Duodenal mucosa (tissue), 2 donors: ENCODE measurements around the gene PPM1J.

Source experiments
- H3K27ac ChIP-seq: one replicate; pipeline ENCODE4 v1.7.0; 2013; ENCODE audit warnings: low read depth, low read length
- H3K27me3 ChIP-seq, 2 donors: one replicate each; pipeline ENCODE4 v1.7.0; 2013; ENCODE audit warnings: low read length in 2 of 2, control low read depth in 1 of 2; ENCODE audit not compliant: insufficient read depth in 2 of 2, control insufficient read depth in 1 of 2
- H3K36me3 ChIP-seq, 2 donors: one replicate each; pipeline ENCODE4 v1.7.0; 2013; ENCODE audit warnings: low read length in 2 of 2, control low read depth in 1 of 2; ENCODE audit not compliant: insufficient read depth in 2 of 2, control insufficient read depth in 1 of 2
- H3K4me1 ChIP-seq, 2 donors: one replicate each; pipeline ENCODE4 v1.7.0; 2013; ENCODE audit warnings: low read length in 2 of 2, control low read depth in 1 of 2; ENCODE audit not compliant: insufficient read depth in 2 of 2, control insufficient read depth in 1 of 2
- H3K4me3 ChIP-seq, 2 donors: one replicate each; pipeline ENCODE4 v1.7.0; 2013; ENCODE audit warnings: low read length in 2 of 2, low read depth in 1 of 2
- H3K9ac ChIP-seq, 2 donors: one replicate each; pipeline ENCODE4 v1.7.0; 2013; ENCODE audit warnings: low read length in 2 of 2, low read depth in 1 of 2
- H3K9me3 ChIP-seq, 2 donors: one replicate each; pipeline ENCODE4 v1.7.0; 2013; ENCODE audit warnings: low read length in 2 of 2, control low read depth in 1 of 2; ENCODE audit not compliant: control insufficient read depth in 1 of 2

The PPM1J gene, protein sequence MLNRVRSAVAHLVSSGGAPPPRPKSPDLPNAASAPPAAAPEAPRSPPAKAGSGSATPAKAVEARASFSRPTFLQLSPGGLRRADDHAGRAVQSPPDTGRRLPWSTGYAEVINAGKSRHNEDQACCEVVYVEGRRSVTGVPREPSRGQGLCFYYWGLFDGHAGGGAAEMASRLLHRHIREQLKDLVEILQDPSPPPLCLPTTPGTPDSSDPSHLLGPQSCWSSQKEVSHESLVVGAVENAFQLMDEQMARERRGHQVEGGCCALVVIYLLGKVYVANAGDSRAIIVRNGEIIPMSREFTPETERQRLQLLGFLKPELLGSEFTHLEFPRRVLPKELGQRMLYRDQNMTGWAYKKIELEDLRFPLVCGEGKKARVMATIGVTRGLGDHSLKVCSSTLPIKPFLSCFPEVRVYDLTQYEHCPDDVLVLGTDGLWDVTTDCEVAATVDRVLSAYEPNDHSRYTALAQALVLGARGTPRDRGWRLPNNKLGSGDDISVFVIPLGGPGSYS

GRCh38 chr1:112715264-112716053 is at the start of gene PPM1J:
TSS of gene PPM1J (minus strand) at chr1:112715332. CDS start at chr1:112715301, 31 bp downstream.
- Histone ChIP-seq H3K9ac (peak within 1 kb of the TSS; percentile 59 to 82), H3K27ac (peak within 1 kb of the TSS; percentile 22), H3K9me3 (no peaks in the 10 kb centered on the region), H3K36me3 (no peaks in the 10 kb centered on the region), H3K27me3 (peaks cover 6 to 14% of the 10 kb centered on the region in 2 donors), H3K4me1 (peaks cover 18 to 21% of the 10 kb centered on the region in 2 donors), H3K4me3 (peak within 1 kb of the TSS; percentile 77 to 79)

- no peak overlapping the region for H3K4me3 ChIP-seq
- H3K9ac ChIP-seq, result no peak overlapping the region
- H3K4me1 ChIP-seq, result no peaks in the 10 kb centered on the region
- H3K9me3 ChIP-seq, result no peaks in the 10 kb centered on the region
- H3K27ac ChIP-seq, result no peak overlapping the region
- peaks cover 0 to 4% of the 10 kb centered on the region in 2 donors for H3K27me3 ChIP-seq
- no peaks in the 10 kb centered on the region for H3K36me3 ChIP-seq
Measured at GRCh38 chr1:112762541-112763500, 47.7 kb upstream of the PPM1J start.

DNA sequence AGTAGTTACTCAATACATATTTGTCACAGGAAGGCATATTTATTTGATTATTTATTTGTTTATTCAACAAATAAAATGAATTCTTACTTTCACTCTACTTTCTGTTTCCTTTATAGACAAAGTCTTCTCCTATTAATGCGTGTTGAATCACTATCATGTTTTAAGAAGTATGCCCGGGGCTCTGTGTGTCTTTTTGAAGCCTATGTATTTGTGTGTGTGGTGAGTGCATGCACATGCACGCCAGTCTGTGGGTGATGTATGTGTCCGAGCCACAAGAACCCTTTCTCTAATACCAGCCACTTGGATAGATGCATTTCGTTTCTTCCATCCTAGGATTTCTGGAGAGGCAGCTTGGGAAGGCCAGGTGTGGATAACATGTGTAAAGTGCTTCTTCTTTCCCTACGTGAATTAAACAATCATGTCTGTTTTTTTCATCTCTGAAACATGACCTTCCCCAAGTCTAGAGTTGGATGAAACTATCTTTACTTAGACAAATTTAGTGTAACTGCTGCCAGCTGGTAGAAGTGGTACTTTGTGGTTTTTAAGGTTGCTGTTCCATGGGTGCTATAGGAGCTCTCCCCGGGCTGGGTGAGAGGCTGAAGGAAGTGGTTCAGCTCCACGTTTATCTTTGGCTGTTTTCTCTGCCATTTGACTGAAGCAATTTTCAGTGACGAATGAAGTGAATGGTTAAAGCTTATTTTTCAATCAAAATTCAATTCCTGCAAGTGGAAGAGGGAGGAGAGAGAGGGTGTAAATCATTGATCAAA is 46.8 kb upstream of the PPM1J start:
- no peak overlapping the region for H3K9ac ChIP-seq
- H3K36me3 ChIP-seq, result no peaks in the 10 kb centered on the region
- no peaks in the 10 kb centered on the region for H3K4me1 ChIP-seq
- H3K27me3 ChIP-seq, result peaks cover 4 to 5% of the 10 kb centered on the region in 2 donors
- no peaks in the 10 kb centered on the region for H3K9me3 ChIP-seq
- H3K27ac ChIP-seq, result no peak overlapping the region
- H3K4me3 ChIP-seq, result no peak overlapping the region

GRCh38 chr1:112759228-112759627 is 44.1 kb upstream of the PPM1J start:
- H3K27me3 ChIP-seq, result peaks cover 4 to 5% of the 10 kb centered on the region in 2 donors
- no peak overlapping the region for H3K27ac ChIP-seq
- no peaks in the 10 kb centered on the region for H3K36me3 ChIP-seq
- no peak overlapping the region for H3K9ac ChIP-seq
- no peak overlapping the region for H3K4me3 ChIP-seq
- H3K4me1 ChIP-seq, result no peaks in the 10 kb centered on the region
- H3K9me3 ChIP-seq, result peaks cover 0 to 5% of the 10 kb centered on the region in 2 donors

DNA sequence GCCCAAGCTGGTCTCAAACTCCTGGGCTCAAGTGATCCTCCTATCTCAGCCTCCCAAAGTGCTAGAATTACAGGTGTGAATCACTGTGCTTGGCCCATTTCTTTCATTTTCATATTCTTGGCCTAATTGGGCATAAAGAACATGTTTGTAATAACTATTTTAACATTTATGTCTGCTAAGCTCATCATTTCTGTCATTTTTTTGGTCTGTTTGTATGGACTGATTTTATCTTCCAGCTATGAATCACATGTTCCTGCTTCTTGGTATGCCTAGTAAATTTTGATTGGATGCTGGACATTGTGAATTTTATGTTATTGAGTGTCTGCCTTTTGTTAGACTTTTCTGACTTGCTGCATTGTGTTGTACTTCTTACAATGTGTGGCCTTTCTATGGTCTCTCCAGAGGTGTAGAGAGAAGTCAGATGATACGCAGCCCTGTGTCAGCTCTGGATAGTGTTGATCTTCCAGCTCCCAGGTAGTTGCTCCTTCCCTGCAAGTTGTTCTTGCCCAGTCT is 39.0 kb upstream of the PPM1J start:
- H3K4me1 ChIP-seq, result no peaks in the 10 kb centered on the region
- no peaks in the 10 kb centered on the region for H3K36me3 ChIP-seq
- no peak overlapping the region for H3K4me3 ChIP-seq
- H3K9me3 ChIP-seq, result peaks cover 0 to 7% of the 10 kb centered on the region in 2 donors
- no peak overlapping the region for H3K9ac ChIP-seq
- peaks cover 4 to 5% of the 10 kb centered on the region in 2 donors for H3K27me3 ChIP-seq
- no peak overlapping the region for H3K27ac ChIP-seq

DNA sequence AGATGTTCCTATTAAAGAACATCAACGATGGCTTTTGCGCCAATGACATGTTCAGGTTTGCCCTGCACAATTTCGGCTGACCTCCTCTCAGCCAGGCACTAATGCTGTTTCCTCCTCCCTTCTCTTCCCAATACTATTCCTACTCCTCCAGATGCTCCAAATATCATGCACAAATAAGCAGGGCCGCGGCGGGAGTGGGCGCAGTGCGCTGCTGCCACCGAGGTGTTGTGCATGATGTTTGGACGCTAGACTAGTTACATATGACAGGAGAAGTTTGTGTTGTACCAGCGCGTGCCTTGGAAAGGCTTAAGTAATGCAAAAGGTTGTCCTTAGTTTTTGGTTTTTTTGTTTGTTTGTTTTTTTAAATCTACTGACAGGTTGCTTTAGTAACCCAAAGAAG is 33.3 kb upstream of the PPM1J start:
- H3K36me3 ChIP-seq, result no peaks in the 10 kb centered on the region
- H3K4me3 ChIP-seq, result no peak overlapping the region
- H3K9me3 ChIP-seq, result no peaks in the 10 kb centered on the region
- no peak overlapping the region for H3K27ac ChIP-seq
- H3K9ac ChIP-seq, result no peak overlapping the region
- H3K4me1 ChIP-seq, result peaks cover 0 to 5% of the 10 kb centered on the region in 2 donors
- peaks cover 19 to 23% of the 10 kb centered on the region in 2 donors for H3K27me3 ChIP-seq

DNA sequence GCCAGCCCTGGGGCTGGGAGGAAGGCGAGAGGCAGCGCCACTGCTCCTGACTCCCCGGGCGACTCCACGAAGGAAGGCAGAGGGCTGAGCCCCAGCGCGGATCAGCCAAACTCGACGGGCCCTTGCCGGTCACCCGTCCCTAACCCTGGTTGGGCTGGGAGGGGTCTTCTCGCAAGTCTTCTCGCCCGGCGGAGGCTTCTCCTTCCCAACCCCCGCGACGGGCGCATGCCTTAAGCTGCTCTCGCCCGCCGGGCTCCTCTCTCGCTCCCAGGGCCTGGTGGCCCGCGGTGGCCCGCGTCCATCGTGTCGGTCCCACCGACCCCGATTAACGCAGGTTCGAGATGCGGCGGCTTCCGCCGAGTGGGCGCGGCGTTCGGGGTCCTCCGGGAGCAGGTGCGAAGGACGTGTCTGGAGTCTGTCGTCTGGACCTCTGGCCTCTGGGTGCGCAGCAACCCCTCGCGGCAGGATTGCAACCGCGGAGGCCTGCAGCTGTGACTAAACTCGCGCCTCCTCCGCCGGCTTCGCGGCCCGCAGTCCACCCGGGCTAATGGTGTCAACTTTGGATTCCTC is 29.0 kb upstream of the PPM1J start:
- peak overlapping the region; percentile 8 to 40 for H3K4me3 ChIP-seq
- H3K4me1 ChIP-seq, result peaks cover 0 to 5% of the 10 kb centered on the region in 2 donors
- H3K9me3 ChIP-seq, result no peaks in the 10 kb centered on the region
- H3K27me3 ChIP-seq, result peaks cover 31 to 37% of the 10 kb centered on the region in 2 donors
- H3K27ac ChIP-seq, result no peak overlapping the region
- H3K9ac ChIP-seq, result no peak overlapping the region
- no peaks in the 10 kb centered on the region for H3K36me3 ChIP-seq

- Histone ChIP-seq H3K4me1 (peaks cover 0 to 5% of the 10 kb centered on the region in 2 donors), H3K9me3 (no peaks in the 10 kb centered on the region), H3K9ac (no peak overlapping the region), H3K27ac (no peak overlapping the region), H3K36me3 (no peaks in the 10 kb centered on the region), H3K27me3 (peaks cover 31 to 37% of the 10 kb centered on the region in 2 donors), H3K4me3 (peak overlapping the region; percentile 8 to 40)
Measured at GRCh38 chr1:112743174-112744008, 28.3 kb upstream of the PPM1J start.
